Duodenal mucosa (tissue), 2 donors: ENCODE data around the gene NADK2.

ENCODE experiments used
- H3K27ac ChIP-seq: one replicate; pipeline ENCODE4 v1.7.0; 2013; ENCODE audit warnings: low read depth, low read length
- H3K27me3 ChIP-seq, 2 donors: one replicate each; pipeline ENCODE4 v1.7.0; 2013; ENCODE audit warnings: low read length in 2 of 2, control low read depth in 1 of 2; ENCODE audit not compliant: insufficient read depth in 2 of 2, control insufficient read depth in 1 of 2
- H3K36me3 ChIP-seq, 2 donors: one replicate each; pipeline ENCODE4 v1.7.0; 2013; ENCODE audit warnings: low read length in 2 of 2, control low read depth in 1 of 2; ENCODE audit not compliant: insufficient read depth in 2 of 2, control insufficient read depth in 1 of 2
- H3K4me1 ChIP-seq, 2 donors: one replicate each; pipeline ENCODE4 v1.7.0; 2013; ENCODE audit warnings: low read length in 2 of 2, control low read depth in 1 of 2; ENCODE audit not compliant: insufficient read depth in 2 of 2, control insufficient read depth in 1 of 2
- H3K4me3 ChIP-seq, 2 donors: one replicate each; pipeline ENCODE4 v1.7.0; 2013; ENCODE audit warnings: low read length in 2 of 2, low read depth in 1 of 2
- H3K9ac ChIP-seq, 2 donors: one replicate each; pipeline ENCODE4 v1.7.0; 2013; ENCODE audit warnings: low read length in 2 of 2, low read depth in 1 of 2
- H3K9me3 ChIP-seq, 2 donors: one replicate each; pipeline ENCODE4 v1.7.0; 2013; ENCODE audit warnings: low read length in 2 of 2, control low read depth in 1 of 2; ENCODE audit not compliant: control insufficient read depth in 1 of 2

The NADK2 gene

GRCh38 chr5:36236801-36237200 is 4.9 kb downstream of the NADK2 start:
- H3K27ac ChIP-seq = no peak overlapping the region
- no peak overlapping the region for H3K9ac ChIP-seq
- H3K27me3 ChIP-seq = no peaks in the 10 kb centered on the region
- no peaks in the 10 kb centered on the region for H3K9me3 ChIP-seq
- H3K4me3 ChIP-seq = no peak overlapping the region
- H3K4me1 ChIP-seq = peaks cover 11 to 26% of the 10 kb centered on the region in 2 donors
- H3K36me3 ChIP-seq = no peaks in the 10 kb centered on the region

DNA sequence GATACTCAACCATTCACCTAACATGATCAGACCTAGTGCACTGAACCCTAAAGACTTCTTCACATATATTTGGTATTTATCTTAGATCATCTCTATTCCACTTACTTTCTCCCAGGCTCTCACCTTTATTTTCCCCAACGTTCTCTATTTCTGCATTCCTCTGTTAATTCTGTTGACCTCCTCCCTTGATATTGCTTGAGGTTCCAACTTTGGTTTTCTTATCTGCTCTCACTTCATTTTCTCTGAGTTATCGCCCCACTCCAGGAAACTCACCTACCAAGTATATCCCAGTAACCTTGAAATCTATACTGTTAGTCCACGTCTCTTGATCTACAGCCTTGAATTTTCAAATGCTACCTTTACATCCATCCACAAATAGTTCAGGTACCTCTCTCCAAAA is 9.2 kb downstream of the NADK2 start:
- Histone ChIP-seq H3K4me3 (no peak overlapping the region), H3K27ac (no peak overlapping the region), H3K27me3 (no peaks in the 10 kb centered on the region), H3K9ac (no peak overlapping the region), H3K9me3 (no peaks in the 10 kb centered on the region), H3K36me3 (no peaks in the 10 kb centered on the region), H3K4me1 (peaks cover 0 to 2% of the 10 kb centered on the region in 2 donors)

DNA sequence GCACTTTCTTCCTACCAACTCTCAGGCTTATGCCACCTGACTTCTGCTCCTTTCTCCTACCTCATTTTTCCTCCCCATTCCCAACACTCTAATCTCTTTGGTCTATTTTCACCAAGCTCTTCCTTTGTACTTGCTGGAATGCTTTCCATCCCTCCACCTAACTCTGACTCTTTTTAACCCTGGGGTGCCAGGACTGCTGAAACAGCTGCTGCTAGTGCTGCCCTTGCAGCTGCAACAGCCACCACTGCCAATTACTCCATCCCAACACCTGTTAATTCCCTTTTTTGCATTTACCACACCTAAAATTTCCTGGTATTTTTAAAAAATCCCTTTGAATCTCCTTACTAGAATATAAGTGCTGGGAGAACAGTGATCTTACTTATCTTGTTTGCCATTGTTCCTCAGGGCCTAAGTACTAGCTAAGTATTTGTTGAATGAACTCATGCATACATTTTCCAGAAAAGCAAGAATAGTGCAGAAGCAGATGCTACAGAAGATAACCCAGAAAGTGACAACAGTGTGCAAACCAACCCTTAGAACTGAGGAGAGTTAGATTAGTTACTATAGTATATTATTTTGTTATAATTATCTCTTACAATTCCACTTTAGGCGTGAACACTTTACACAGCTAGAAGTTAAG is 11.5 kb downstream of the NADK2 start:
- Histone ChIP-seq H3K9me3 (no peaks in the 10 kb centered on the region), H3K9ac (no peak overlapping the region), H3K36me3 (peaks cover 0 to 9% of the 10 kb centered on the region in 2 donors), H3K27me3 (no peaks in the 10 kb centered on the region), H3K4me1 (no peaks in the 10 kb centered on the region), H3K27ac (no peak overlapping the region), H3K4me3 (no peak overlapping the region)

GRCh38 chr5:36228505-36228904 is 13.2 kb downstream of the NADK2 start:
- no peaks in the 10 kb centered on the region for H3K9me3 ChIP-seq
- no peak overlapping the region for H3K9ac ChIP-seq
- no peak overlapping the region for H3K4me3 ChIP-seq
- no peaks in the 10 kb centered on the region for H3K4me1 ChIP-seq
- H3K27me3 ChIP-seq = no peaks in the 10 kb centered on the region
- no peak overlapping the region for H3K27ac ChIP-seq
- H3K36me3 ChIP-seq = peaks cover 0 to 23% of the 10 kb centered on the region in 2 donors

GRCh38 chr5:36227046-36227445 is 14.7 kb downstream of the NADK2 start:
- H3K4me3 ChIP-seq = no peak overlapping the region
- peaks cover 0 to 28% of the 10 kb centered on the region in 2 donors for H3K36me3 ChIP-seq
- H3K4me1 ChIP-seq = no peaks in the 10 kb centered on the region
- no peak overlapping the region for H3K9ac ChIP-seq
- no peak overlapping the region for H3K27ac ChIP-seq
- no peaks in the 10 kb centered on the region for H3K9me3 ChIP-seq
- no peaks in the 10 kb centered on the region for H3K27me3 ChIP-seq

DNA sequence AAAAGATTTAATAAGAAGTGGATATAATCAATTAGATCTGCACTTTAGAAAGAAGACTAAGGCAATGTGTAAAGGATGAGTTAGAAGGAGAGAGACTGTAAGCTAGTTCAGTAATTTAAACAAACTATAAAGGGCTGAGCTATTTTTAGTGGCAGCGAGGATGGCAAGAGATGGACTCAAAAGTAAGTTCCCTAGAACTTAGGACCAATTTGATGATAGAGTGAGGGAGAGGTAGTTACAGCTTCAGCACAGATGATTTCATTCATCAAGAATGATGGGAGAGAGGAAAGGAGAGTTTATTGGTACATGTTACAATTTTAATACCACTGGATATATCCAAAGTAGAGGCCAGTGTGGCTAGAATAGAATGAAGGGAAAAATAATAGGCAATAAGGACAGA is 19.1 kb downstream of the NADK2 start:
- H3K4me3 ChIP-seq = no peak overlapping the region
- H3K4me1 ChIP-seq = no peaks in the 10 kb centered on the region
- H3K27ac ChIP-seq = no peak overlapping the region
- no peaks in the 10 kb centered on the region for H3K27me3 ChIP-seq
- H3K9me3 ChIP-seq = no peaks in the 10 kb centered on the region
- H3K36me3 ChIP-seq = peaks cover 5 to 52% of the 10 kb centered on the region in 2 donors
- H3K9ac ChIP-seq = no peak overlapping the region

- no peaks in the 10 kb centered on the region for H3K27me3 ChIP-seq
- no peaks in the 10 kb centered on the region for H3K4me1 ChIP-seq
- no peak overlapping the region for H3K27ac ChIP-seq
- peaks cover 5 to 36% of the 10 kb centered on the region in 2 donors for H3K36me3 ChIP-seq
- H3K4me3 ChIP-seq = no peak overlapping the region
- H3K9ac ChIP-seq = no peak overlapping the region
- no peaks in the 10 kb centered on the region for H3K9me3 ChIP-seq
These were observed 23.7 kb downstream of the NADK2 start for GRCh38 chr5:36217988-36218387.

GRCh38 chr5:36217567-36217966 is 24.2 kb downstream of the NADK2 start:
- Histone ChIP-seq H3K4me3 (no peak overlapping the region), H3K27ac (no peak overlapping the region), H3K36me3 (peaks cover 5 to 37% of the 10 kb centered on the region in 2 donors), H3K9me3 (no peaks in the 10 kb centered on the region), H3K4me1 (no peaks in the 10 kb centered on the region), H3K9ac (no peak overlapping the region), H3K27me3 (no peaks in the 10 kb centered on the region)

- Histone ChIP-seq H3K27me3 (no peaks in the 10 kb centered on the region), H3K9me3 (no peaks in the 10 kb centered on the region), H3K9ac (no peak overlapping the region), H3K36me3 (peaks cover 5 to 39% of the 10 kb centered on the region in 2 donors), H3K4me3 (no peak overlapping the region), H3K27ac (no peak overlapping the region), H3K4me1 (no peaks in the 10 kb centered on the region)
These were observed 25.8 kb downstream of the NADK2 start for GRCh38 chr5:36215910-36216309.

DNA sequence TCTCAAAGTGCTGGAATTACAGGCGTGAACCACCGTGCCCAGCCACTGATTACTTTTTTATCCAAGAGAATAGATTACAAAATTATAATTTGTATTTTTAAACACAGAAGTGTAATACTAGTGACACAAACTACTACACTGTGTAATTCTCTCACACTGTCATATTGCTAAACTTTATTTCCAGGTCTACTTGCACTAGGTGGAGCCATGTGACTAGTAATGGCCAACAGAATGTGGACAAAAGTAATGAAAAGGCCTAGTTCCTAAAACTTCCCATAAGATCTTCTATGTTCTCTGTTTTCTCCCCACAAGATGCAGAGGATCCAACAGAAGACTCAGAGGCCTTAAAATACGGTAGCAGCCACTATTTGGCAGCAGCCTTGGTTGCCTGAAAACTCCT is 27.3 kb downstream of the NADK2 start:
- Histone ChIP-seq H3K9ac (no peak overlapping the region), H3K36me3 (peaks cover 0 to 26% of the 10 kb centered on the region in 2 donors)

More for the DNA sequence above, 27.3 kb downstream of the NADK2 start:
- Histone ChIP-seq H3K27me3 (no peaks in the 10 kb centered on the region), H3K4me3 (no peak overlapping the region), H3K9me3 (no peaks in the 10 kb centered on the region), H3K4me1 (no peaks in the 10 kb centered on the region), H3K27ac (no peak overlapping the region)
